HTR-8/SVneo (cell line): ENCODE measurements around the gene TXNL4A.

ENCODE experiments used
- DNase-seq: peaks from one replicate; pipeline ENCODE4 v3.0.0; 2011; ENCODE audit warnings: low spot score, mixed read lengths; ENCODE audit not compliant: insufficient read length
- FAIRE-seq: peaks from 2 replicates; lab custom pipeline; 2011; peaks lifted over from hg19 to GRCh38; lab: Jason Lieb, UNC

Gene TXNL4A

GRCh38 chr18:79951545-79952455, 36.6 kb downstream of the TXNL4A start, which contains the start of gene SLC66A2:
SLC66A2 (minus strand) TSS chr18:79951653; CDS start chr18:79950926, 727 bp downstream.
- DNase-seq (peak; percentile 60), FAIRE-seq (no peak)

DNA sequence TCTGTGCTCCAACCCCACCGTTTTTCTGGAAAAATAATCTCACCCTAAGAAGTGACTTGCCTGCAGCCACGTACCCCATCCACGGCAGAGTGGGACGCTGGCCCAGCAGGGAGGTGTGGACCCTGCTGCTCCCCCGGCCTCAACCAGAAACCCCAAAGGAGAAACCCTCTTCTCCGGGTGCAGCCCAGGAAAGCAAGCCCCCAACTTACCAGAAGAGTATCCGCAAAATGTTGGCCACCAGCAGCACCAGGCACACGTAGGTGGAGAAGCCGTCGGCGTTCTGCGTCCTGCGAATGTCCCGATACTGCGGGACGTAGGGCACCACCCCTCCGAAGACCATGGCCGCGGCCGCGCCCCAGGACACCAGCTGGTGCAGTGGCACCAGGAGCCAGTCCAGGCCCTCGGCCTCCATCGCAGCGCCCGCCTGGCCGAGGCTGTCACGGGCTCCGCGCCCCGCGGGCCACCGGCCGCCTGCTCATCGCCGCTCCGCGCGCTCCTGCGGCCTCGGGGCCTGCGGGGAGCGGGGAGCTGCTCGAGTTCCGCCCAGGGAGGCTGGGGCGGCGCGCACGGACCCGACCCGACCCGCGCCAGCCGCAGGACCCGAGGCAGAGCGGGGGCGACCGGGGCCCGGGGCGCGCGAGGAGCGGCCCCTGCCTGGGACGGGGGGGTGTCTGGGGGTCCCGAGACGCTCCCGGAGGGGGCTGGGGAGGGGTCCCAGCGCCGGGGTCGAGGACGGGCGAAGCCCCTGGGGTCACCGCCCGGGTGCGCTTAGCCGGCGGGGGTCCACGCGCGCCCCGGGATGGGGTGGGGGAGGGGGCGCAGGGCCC, 37.6 kb downstream of the TXNL4A start:
- FAIRE-seq (no peak), DNase-seq (no peak)

- no peak for FAIRE-seq
- no peak for DNase-seq
Observed at GRCh38 chr18:79949697-79950487, 38.5 kb downstream of the TXNL4A start.

DNA sequence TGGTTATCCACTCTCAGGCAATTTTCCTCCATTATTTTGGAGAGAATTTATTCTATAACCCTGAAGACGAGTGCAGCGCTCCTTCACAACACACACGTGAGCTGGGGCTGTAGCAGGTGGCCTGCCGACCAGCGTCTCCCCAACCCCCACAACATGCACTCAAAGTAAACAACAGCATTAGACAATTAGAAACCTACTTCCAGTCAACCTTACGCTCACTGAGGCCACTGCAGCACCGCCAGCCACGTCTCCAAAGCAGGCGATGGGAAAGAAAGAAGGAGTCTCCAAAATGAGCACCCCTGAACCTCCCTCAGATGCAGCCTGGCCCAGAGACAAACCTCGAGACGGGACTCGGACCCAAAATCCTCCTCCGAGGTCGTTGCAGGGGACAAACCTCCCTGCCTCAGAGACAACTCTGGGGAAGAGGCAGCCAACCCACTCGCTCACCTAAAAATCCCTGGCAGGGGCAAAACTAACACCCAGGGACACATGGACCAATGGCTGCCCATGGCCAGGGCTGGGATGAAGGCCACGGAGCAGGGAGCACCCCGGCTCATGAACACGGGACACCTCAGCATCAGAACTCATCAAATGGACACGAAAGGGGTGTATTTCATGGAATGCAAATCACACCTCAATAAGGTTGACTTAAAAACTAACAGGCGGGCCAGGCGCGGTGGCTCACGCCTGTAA, 39.5 kb downstream of the TXNL4A start:
- no peak for FAIRE-seq
- no peak for DNase-seq

DNA sequence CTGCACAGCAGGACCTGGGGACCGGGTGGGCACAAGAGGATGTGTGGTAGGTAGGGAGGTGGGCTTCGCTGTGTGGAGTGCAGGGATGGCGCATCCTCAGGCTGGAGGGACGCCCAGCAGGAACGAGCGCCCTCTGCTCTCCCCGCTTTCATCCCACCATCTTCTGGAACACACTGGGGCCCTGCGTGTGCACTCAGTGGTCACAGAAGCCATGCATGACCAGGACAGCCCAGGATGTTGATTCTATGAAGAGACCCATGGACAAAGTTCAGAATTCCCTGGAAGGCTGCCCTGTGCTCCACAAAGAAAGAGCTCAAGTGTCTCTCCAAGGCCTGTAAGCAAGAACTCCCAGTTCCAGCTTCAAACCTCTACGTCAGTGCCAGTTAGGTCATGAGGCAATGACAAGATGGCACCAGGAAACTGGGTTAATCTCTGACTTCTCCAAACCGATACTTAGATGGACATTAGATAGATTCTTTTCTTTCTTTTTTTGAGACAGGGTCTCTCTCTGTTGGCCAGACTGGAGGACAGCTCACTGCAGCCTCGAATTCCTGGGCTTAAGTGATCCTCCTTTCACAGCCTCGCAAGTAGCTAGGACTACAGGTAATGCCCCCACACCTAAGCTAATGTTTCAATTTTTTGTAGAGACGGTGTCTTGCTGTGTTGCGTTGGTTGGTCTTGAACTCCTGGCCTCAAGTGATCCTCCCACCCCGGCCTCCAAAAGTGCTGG, 40.3 kb downstream of the TXNL4A start:
- no peak for FAIRE-seq
- no peak for DNase-seq

- DNase-seq, result no peak
Observed at GRCh38 chr18:79947054-79947755, 41.2 kb downstream of the TXNL4A start.

DNA sequence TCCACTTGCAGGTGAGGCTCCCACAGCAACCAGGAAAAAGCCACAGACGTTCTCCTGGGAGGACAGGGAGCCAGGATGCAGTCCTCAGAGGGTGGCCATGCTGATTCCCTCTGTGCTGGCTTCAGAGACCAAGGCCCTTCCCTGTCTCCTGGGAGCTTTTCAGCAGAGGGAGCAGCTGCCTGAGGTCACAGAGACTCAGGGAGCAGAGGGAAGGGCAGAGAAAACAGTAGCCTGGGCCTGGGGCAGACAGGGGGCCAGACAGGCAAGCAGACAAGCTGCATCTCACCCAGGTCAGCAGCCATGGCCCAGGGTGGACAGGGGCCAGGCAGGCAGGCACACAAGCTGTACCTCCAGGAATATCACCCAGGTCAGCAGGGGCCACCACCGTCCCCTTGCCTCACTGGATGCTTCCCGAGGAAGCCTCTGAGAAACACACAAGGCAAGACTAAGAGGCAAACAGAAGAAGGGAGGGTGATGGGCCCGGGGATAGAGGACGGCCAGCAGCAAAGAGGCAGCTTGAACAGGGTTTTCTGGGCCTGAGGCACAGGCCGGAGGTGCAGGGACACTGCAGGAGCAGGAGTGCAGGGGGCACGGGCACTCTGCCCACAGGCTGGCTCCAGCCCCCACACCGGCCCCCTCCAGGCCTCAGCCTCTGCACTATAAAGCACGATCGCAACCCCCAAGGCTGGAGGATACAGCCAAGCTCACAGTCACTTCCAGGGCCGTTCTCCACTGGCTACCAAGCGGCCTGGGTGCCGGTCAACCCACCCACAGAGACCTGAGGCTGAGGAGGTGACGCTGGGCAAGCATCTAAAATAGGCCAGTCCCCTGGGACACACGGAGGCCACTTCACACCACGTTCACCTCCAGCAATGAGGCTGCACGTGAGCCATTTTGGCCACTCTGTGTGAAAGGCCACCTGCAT, 43.0 kb downstream of the TXNL4A start:
- no peak for DNase-seq
- FAIRE-seq, result no peak

More at GRCh38 chr18:79947054-79947755, 41.2 kb downstream of the TXNL4A start:
- FAIRE-seq, result no peak

DNA sequence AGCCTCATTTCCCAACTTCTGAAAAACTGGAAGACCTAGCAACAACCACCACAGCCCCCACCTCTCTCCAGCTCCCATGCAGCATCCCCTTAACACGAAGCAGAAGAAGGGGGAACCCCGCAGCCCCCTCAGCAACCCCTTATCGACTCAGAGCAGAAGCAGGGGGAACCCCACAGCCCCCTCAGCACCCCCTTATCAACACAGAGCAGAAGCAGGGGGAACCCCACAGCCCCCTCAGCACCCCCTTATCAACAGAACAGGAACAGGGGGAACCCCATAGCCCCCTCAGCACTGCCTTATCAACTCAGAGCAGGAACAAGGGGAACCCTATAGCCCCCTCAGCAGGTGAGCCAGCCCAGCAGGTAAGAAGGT, 43.6 kb downstream of the TXNL4A start:
- FAIRE-seq, result no peak

GRCh38 chr18:79944126-79944731, 44.1 kb downstream of the TXNL4A start:
- DNase-seq, result no peak
- FAIRE-seq, result no peak

More for the DNA sequence above, 43.6 kb downstream of the TXNL4A start:
- DNase-seq, result no peak

DNA sequence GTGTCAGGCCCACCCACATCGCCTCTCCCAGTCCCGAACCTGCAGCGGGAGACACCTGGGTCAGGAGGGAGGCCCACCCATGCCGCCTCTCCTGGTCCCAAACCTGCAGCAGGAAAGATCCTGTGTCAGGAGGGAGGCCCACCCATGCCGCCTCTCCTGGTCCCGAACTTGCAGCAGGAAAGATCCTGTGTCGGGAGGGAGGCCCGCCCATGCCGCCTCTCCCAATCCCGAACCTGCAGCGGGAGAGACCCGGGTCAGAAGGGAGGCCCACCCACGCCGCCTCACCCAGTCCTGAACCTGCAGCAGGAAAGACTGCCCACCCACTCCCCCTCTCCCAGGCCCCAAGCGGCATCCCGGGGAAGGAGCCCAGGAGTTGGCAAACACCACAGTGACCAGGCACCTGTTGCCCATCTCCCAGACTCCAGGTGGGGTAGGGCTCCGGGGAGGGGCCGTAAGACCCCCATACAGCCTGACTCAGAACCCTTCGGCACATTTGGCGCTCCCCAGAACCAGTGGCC, 44.7 kb downstream of the TXNL4A start:
- FAIRE-seq (no peak), DNase-seq (no peak)

DNA sequence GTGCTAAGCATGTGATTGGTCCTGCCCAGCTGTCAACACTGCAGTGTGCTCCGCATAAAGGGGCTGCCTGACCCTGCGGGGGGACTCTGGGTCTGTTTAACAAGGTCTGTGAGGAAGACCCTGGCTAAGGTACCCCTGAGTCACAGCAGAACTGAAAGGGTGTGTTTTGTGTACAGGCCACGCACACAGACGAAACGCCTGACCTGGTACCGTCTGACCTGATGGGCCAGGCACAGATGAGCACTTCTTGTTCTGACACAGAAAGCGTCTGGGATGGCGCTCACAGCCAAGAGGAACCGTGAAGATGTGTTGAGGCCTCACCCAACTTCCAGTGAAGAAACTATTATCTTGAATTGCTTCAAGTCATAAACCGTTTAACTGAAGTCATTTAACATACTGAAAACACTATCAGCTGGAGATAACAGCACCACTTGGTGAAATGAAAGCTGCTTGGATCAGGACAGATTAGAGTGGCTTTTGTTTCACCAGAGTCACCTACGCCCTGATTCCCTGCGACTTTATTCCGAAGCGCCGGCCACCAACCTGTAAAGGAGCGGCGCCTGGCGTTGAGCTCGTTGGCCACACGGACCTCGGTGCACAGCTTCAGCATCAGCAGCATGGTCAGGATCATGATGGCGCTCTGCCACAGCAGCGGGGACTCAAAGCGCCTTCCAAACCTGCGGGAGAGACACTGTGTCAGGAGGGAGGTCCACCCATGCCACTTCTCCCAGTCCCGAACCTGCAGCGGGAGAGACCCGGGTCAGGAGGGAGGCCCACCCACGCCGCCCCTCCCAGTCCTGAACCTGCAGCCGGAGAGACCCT, 45.4 kb downstream of the TXNL4A start:
- DNase-seq, result no peak
- FAIRE-seq, result no peak

- FAIRE-seq, result no peak
Observed at GRCh38 chr18:79942211-79942610, 46.2 kb downstream of the TXNL4A start.

GRCh38 chr18:79941473-79942119, 46.8 kb downstream of the TXNL4A start:
- no peak for DNase-seq
- FAIRE-seq, result no peak

More at GRCh38 chr18:79942211-79942610, 46.2 kb downstream of the TXNL4A start:
- no peak for DNase-seq

GRCh38 chr18:79940814-79941472, 47.4 kb downstream of the TXNL4A start:
- no peak for DNase-seq
- no peak for FAIRE-seq
